Adrenal gland (tissue), 5 donors: Measurements from ENCODE around the gene CPTP.

Experiments
- CTCF ChIP-seq, 6 experiments: fragments of 450-650 bp in 4 of 6; fragments of 200-600 bp in 2 of 6; sonication (generic) in 1 of 6; IDR thresholded peaks; 1 replicate in 5 of 6; 2 replicates in 1 of 6; pipeline versions ENCODE4 v1.5.1 to v1.8.0; 2016 to 2021; ENCODE audit warnings: antibody characterized with exemption in 6 of 6, mild to moderate bottlenecking in 2 of 6, moderate library complexity in 1 of 6
- POLR2A ChIP-seq, 2 donors: fragments of 450-650 bp; IDR thresholded peaks; one replicate each; pipeline ENCODE4 v1.6.1; 2017; ENCODE audit warnings: antibody characterized with exemption in 2 of 2, mild to moderate bottlenecking in 2 of 2, moderate library complexity in 1 of 2
- donor health status: DM: no; HTN: no; CAD: no.

- TF ChIP-seq CTCF (IDR thresholded peaks at IDR 0.05) (no peak), POLR2A (IDR thresholded peaks at IDR 0.05) (no peak)
Measured at GRCh38 chr1:1361233-1361981, 36.8 kb downstream of the CPTP start.
